GM18502 (cell line): ENCODE data around the gene PAPPA.
A peak's percentile ranks its signal among the peaks of the same experiment; 100 is the strongest.

Experiments used
- ATAC-seq: cut with Tn5 transposase; IDR thresholded peaks from one replicate; pipeline ENCODE4 v1.9.1; 2021; ENCODE audit warnings: mild to moderate bottlenecking; ENCODE audit not compliant: unreplicated experiment, poor library complexity

PAPPA gene, protein sequence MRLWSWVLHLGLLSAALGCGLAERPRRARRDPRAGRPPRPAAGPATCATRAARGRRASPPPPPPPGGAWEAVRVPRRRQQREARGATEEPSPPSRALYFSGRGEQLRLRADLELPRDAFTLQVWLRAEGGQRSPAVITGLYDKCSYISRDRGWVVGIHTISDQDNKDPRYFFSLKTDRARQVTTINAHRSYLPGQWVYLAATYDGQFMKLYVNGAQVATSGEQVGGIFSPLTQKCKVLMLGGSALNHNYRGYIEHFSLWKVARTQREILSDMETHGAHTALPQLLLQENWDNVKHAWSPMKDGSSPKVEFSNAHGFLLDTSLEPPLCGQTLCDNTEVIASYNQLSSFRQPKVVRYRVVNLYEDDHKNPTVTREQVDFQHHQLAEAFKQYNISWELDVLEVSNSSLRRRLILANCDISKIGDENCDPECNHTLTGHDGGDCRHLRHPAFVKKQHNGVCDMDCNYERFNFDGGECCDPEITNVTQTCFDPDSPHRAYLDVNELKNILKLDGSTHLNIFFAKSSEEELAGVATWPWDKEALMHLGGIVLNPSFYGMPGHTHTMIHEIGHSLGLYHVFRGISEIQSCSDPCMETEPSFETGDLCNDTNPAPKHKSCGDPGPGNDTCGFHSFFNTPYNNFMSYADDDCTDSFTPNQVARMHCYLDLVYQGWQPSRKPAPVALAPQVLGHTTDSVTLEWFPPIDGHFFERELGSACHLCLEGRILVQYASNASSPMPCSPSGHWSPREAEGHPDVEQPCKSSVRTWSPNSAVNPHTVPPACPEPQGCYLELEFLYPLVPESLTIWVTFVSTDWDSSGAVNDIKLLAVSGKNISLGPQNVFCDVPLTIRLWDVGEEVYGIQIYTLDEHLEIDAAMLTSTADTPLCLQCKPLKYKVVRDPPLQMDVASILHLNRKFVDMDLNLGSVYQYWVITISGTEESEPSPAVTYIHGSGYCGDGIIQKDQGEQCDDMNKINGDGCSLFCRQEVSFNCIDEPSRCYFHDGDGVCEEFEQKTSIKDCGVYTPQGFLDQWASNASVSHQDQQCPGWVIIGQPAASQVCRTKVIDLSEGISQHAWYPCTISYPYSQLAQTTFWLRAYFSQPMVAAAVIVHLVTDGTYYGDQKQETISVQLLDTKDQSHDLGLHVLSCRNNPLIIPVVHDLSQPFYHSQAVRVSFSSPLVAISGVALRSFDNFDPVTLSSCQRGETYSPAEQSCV (N-terminal part only)

DNA sequence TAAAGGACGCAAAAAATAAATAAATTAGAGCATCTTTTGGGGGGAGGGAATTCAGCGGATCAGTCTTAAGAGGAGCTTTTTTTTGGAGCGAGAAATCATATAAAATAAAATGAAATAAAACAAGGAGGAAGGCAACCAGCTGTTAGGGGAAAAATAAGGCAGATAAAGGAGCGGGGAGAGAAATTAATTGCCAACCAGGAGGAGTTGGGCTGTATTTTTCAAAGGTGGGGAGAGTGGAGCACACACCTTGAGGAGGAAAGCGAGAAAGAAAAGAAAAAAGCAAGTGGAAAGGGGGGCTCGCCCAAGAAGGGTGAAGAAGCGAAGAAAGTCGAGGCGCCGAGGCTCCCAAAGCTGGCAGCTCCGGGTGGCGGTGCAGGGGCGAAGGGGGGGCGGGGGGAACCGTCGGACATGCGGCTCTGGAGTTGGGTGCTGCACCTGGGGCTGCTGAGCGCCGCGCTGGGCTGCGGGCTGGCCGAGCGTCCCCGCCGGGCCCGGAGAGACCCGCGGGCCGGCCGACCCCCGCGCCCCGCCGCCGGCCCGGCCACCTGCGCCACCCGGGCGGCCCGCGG is at the start of gene PAPPA:
PAPPA (plus strand) TSS at position 27 of the 569 bp plus-strand sequence; CDS start at position 409, 382 bp downstream.
- ATAC-seq = no peak

DNA sequence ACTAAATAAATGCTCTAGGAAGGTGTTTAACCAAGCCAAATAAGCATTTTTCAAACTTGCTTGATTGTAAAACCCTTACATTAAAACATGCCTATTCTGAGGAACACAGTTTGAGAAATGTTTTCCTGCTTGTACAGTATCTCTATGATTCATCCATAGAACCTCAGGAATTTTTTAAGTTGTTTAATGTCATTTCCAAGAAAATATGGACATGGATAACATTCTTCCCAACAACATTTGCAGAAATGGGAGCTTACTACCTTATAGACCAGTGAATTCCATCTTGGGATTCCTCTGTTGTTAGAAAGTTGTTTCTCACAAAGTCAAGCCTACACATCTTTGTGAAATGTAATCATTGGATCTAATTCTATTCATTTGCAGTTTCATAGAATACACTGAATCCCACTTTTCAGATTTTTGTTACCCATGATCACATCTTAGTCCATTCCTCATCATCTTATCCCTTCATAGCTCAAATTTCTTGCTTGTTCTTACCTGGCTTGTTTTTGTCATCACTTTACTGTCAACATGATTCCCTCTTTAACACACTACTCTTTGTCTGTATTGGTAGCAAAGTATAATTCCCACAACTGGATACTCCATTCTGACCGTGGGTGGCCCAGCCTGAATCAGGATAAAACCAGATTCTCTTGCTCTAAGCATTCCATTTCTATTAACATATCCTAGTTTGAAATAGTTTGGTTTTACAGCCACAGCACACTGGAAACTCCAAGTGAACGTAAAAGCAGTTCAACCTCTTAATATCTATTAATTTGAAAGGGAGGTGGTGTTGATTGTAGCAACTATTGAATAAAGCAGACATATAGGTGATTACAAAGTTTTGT is 49.4 kb upstream of the PAPPA start:
- no peak for ATAC-seq

DNA sequence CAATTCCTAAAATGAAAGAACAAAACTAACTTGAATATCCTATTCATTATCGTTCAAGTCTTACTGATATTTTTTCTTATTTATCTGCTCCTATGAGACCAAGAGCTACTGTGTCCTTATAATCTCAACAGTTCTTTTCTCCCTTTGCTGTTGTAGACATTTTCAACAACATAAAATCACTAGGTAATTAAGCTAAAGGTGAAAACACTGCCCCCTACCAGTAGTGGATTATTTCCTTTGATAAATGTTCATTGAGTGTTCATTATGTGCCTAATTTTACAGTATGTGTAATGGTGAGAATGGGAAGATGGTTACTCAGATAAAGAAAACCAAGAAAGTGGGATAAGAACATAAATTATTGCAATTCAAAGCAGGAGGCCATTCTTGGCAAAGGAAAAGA is 41.4 kb upstream of the PAPPA start:
- ATAC-seq = no peak

DNA sequence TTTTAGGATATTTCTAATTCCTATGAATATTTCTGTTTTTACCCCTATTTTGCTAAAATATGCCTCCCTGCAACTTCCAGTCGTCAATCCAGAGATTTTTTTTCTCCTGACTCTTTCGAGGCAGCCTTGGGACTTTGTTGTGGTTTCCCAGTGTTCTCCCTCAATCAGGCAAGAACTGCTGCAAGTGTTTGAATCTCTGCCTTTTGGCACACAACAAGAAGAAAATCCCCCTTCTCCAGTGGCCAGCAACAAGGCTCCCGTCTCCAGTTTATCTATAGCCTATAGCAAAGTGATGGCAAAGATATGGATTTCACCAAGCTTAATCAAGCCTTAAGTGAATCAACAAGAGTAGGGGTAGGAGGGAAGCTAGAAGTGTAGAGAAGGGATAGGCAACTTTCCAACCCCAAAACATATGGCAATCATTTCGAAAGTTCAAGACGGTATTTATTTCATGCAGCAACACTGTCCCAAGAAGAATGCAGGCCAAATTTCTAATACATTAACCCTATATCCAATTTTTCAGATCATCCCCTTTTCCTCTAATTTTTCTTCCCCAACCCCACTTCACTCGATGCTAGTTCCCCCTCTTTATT is 37.7 kb upstream of the PAPPA start:
- no peak for ATAC-seq

DNA sequence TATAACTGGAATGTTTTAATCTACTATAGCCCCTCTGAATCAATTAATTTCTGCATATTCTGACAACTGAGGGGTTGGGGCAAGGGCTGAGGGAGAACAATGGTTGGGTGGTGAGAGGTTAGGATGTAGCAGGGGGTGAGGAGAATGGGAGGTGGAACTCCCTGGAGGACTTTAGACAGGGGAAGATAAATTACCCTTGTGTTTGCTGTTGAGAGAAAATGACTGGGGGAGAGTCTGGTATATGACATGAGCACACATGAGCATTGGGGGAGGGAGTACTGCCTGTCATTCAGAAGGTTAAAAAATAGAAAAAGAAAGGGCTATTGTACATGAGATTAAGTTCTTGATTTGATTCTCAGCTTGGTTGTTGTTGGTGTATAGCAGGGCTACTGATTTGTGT is 37.2 kb upstream of the PAPPA start:
- no peak for ATAC-seq

DNA sequence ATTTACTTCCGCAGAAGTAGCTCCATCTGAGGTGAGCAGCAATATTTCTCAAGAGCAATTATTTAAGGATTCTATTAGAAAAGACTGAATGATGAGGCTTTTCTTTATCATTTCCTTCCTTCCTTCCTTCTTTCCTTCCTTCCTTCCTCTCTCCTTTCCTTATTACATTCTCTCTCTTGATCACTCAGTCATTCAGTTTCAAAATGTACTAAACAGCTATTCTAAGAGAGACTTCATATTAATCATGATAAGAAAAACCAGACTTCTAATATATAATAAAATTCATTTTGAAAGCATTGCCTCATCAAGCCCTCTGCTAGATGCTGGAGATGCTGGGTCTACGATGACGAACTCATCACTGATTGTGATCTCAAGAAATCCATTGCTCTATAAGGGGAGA is 30.4 kb upstream of the PAPPA start:
- ATAC-seq = no peak

DNA sequence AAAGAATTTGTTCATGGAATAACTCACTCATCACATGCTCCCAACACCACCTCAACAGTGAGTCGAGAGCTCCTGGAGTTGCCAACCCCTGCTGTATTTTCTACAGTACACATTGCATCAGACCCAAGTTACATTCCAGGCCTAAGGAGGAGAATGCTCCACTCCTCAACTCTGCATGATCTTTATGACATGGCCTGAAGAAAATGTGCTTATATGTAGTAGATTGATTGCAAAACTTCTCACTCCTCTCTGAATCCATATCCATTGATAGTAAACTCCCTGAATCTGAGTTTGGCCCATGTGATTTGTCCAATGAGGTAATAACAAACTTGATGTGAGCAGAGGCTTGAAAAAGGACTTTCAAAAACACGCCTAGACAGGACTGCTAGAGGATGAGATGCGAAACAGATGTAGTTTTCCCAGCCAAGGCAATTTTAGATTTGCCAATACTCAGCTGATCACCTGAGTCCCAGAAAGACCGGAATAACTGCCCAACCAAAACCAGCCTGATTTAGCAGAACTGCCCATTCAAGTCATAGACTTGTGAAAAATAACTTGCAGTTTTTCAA is 29.0 kb upstream of the PAPPA start:
- no peak for ATAC-seq

DNA sequence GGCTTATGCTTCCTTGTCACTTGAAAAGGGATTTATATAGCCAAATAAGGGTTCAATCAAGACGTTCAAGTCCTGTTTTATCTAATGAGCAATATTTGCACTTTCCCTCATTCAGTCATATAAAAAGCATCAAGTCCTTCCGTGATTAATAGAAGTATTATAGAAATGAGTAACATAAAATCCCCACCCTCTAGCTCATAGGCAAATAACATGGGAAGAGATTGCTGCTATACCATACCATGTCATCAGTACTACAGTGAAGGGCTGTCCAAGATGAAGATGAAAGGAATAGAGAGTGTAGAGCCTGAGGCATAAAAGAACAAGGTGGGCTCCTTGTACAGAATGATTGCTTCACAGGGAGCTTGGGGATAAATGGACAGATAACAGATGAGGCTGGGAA is 20.4 kb upstream of the PAPPA start:
- peak; percentile 64 for ATAC-seq

DNA sequence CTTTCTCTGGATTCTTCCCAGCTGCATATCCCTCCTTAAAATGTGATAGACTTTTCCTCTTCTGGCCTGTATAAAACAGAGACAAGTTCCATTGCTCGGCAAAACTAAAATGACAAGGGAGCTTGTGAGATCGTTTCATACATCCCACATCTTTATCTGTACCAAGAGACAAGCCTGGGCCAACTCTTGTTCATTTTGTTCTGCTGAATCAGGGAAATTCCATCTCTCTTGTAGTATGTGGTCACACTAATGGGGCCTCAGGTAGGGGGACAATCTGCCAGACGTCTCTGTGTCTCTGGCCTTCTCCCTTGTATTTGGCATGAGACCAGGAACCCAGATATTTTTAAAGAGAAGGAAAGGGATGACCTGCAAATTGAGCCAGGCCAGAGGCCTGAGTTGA is 18.6 kb upstream of the PAPPA start:
- ATAC-seq = no peak

DNA sequence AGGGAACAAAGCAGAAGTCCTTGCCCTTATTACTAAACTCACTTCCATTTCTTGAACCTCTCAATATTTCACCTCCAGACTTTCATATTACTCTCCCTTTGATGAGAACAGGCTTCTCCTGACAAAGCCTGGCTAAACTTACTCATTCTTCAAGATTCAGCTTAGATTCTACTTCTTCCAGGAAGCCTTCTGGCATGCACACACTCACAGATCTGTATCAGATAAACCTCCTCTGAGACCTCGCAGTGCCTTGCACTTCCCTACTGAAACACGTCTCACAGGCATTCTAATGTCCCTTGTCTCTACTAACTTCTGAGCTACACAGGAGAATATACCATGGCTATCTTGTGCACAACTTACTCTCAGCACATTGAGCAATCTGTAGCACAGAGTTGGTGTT is 16.6 kb upstream of the PAPPA start:
- no peak for ATAC-seq

DNA sequence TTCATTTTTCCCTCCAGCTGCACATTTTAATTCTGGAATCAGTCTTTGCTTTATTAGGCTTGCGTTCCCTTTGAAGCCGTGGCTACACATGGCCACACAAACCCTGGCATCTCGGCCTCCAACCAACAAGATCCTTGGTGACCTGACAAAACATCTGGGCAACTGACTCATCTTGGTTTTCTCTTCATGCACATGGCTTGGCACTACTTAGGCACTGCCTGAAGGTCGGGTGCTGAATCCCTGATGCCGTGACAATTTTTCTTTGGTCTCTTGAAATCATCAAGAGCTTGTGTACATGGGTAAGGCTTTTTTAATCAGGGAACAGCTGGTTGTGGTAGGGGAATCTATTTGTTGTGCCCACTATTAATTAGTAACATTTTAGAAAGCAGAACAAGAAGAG is 16.0 kb upstream of the PAPPA start:
- ATAC-seq = no peak

DNA sequence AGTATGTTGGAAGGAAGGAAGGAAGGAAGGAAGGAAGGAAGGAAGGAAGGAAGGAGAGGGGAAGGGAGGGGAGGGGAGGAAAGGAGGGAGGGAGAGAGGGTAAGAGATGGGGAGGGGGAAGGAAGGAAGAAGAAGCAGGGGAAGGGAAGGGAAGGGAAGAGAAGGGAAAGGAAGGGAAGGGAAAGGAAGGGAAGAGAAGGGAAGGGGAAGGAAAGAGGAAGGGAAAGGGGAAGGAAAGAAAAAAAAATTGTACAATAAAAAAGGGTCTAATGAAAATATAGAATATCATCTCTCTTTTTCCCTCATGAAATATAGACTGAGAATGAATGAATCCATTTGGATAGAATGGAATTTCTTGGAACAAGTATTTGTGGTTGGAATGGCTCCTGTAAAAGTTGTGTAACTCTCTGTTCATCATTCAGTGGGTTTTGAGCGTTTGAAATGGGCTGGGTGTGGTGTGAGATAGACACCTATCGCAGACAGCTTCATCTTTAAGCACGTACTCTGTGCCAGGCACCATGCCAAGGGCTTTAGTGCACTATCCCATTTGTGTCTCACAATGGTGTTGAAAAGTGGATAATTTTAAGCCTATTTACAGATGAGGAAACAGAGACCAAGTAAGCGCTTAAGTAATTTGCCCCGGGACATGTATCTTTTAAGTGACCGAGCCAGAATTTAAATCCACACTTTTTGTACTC is 11.6 kb upstream of the PAPPA start:
- no peak for ATAC-seq

DNA sequence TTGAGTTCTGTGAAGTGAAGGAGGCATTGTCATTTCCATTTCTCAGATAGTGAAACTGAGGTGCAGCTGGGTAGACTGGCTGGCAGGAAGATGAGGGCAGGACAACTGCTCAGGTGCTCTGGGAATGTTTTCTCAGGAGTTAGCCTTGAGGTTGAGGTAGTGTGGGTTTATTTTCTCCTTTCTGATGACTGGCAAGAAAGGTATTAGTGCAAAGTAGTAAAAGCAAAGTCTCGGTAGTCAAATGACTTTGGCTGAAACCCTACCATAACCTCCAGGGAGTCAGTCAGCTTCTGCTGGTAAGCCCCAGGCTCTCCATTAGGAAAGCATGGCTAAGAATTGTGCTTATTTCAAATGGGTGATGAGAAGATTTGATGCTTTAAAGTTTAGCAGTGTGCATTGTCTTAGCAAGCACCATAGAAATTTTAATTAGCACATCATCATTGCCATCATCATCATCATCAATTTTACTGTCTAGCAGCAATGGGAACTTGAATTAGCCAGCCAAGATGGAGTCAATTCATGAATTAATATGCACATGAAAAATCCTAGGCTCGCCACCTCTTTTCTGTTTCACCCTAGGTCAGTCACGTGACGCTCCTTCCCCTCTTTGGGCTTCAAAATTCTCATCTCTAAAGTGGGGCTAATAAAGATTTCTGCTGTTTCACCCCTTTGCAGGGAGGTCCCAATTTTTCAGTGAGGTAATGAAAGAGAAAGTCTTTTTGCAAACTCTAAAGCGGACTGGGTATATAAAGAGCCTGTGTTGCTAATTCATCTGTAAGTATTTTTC is 10.7 kb upstream of the PAPPA start:
- ATAC-seq = no peak

DNA sequence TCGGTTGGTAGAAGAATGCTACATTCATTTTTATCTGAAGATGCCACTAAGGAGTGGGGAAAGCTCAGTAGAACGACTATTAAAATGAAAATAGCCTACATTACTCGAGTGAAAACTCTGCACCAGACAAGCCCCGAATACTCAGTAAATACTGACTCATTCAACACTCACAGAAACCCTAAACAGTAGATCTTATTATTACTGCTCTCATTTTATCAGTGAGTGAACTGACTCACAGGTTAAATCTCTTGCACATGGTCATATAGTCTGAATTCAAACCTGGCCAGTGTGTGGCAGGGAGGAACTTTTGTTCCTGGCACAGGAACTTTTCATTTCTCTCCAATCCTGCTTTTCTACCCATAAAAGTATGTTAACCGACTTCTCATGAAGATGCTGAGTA is 9.6 kb upstream of the PAPPA start:
- ATAC-seq = no peak

DNA sequence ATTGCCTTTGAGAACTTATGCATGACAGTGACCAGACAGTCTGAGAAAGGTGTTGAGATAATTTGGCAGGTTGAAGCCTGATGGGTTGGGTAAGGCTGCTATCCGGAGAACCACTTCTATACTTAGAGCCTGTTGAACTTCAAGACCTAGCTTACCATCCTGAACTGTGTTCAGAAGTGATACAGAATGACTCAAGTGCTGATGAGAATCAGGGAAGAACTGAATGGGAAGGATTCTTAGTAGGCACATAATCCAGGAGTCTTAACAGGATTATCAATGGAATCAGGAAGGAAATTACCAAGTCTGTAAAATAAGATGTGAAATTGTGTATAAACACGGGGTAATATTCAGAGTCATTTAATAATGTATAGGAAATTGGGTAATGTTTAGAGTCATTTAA is 9.0 kb upstream of the PAPPA start:
- no peak for ATAC-seq

DNA sequence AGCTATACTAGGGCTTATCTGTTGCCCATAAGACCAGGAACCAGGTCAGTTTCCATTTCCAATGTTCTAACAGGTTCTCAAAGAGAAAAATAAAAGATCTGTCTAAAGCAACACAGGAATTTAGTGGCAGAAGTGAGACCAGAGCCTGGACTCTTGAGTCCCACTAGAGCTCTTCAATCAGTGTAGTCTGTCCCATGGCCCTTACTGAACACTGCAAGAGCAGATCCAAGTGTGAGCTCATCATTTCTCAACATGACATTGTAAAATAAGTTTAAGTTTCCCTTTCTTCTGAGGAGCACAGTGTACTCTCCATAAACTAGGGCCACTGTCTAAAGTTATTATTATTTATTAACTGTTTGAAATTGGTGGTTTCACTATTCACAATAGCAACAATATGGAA is 8.6 kb upstream of the PAPPA start:
- ATAC-seq = no peak

DNA sequence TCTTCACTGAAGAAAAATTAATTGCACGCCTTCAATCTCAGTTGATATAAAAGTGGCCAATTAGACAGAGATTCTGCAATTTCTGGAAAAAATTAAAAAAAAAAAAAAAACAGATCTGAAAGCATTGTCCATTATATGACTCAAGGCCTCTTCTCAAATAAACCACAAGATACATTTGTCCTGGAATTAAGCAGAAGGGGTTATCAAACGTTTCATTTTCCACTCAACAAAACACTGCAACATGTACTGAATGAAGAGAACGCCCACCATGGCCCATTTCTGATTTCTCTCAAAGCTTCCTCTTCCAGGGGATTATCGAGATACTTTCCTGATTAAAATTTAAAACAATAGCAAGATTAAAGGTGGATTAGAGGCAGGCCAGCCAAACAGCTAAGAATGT is 5.8 kb upstream of the PAPPA start:
- ATAC-seq = no peak

DNA sequence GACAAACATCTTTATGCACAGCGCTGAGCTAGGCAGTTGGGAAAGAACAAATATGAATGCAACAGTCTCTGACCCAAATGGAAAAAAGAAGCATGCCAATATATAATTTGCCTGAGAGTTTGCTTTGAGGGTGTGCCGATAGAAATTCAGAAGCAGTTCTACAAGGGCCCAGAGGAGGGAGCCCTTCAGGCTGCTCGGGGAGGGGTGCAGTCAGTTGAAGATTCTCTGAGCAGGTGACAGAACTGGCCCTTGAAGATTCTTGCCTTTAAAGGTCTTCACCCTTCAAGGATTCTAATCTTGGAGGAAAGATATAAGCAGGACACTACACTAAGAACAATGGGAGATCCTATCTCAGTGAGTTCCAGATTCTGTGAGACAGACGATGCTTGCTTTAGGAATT is 3.7 kb upstream of the PAPPA start:
- no peak for ATAC-seq
